HEK293T (cell line): Measurements from ENCODE around the gene KDM2B.

Experiments used
- CTBP1 ChIP-seq: fragments of 450-650 bp; IDR thresholded peaks from 2 replicates; pipeline ENCODE4 v1.6.1; 2016; ENCODE audit warnings: borderline replicate concordance
- FOXK2 ChIP-seq: fragments of 450-650 bp; IDR thresholded peaks from 2 replicates; pipeline ENCODE4 v1.6.1; 2016; ENCODE audit warnings: mild to moderate bottlenecking
- FOXM1 ChIP-seq: fragments of 450-650 bp; IDR thresholded peaks from 2 replicates; pipeline ENCODE4 v1.6.1; 2017; ENCODE audit warnings: mild to moderate bottlenecking, borderline replicate concordance
- HDGF ChIP-seq: fragments of 450-650 bp; IDR thresholded peaks from 2 replicates; pipeline ENCODE4 v1.6.1; 2017; ENCODE audit warnings: antibody characterized with exemption, borderline replicate concordance
- L3MBTL2 ChIP-seq: fragments of 450-650 bp; conservative IDR thresholded peaks from 2 replicates; pipeline ENCODE4 v1.6.1; 2016; ENCODE audit warnings: mild to moderate bottlenecking
- NFRKB ChIP-seq: fragments of 450-650 bp; IDR thresholded peaks from 2 replicates; pipeline ENCODE4 v1.6.1; 2016; ENCODE audit warnings: mild to moderate bottlenecking, moderate library complexity
- SUZ12 ChIP-seq: fragments of 450-650 bp; IDR thresholded peaks from 2 replicates; pipeline ENCODE4 v1.6.1; 2016; ENCODE audit warnings: mild to moderate bottlenecking
- TF ChIP-seq, protein P1 (sequence below): fragments of 450-650 bp; IDR thresholded peaks from 2 replicates; pipeline ENCODE4 v1.6.1; 2016

- 0 out of 2 replicates have a peak, but pooled peaks have one; percentile 30 for TF ChIP-seq L3MBTL2
- no peak for TF ChIP-seq HDGF
- TF ChIP-seq FOXK2, result no peak
- TF ChIP-seq CTBP1, result no peak
- TF ChIP-seq SUZ12, result no peak
- TF ChIP-seq, protein P1, sequence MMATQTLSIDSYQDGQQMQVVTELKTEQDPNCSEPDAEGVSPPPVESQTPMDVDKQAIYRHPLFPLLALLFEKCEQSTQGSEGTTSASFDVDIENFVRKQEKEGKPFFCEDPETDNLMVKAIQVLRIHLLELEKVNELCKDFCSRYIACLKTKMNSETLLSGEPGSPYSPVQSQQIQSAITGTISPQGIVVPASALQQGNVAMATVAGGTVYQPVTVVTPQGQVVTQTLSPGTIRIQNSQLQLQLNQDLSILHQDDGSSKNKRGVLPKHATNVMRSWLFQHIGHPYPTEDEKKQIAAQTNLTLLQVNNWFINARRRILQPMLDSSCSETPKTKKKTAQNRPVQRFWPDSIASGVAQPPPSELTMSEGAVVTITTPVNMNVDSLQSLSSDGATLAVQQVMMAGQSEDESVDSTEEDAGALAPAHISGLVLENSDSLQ, result no peak
- TF ChIP-seq NFRKB, result no peak
- no peak; the same call in 1 of the 2 replicates for TF ChIP-seq FOXM1
Measured at GRCh38 chr12:121626853-121627640, 46.2 kb upstream of the KDM2B start.
